ENCODE measurements around the gene IQCC. TPM values are rescaled to one million over a fixed set of nuclear protein-coding genes. Genes with fewer than 3 reads are reported as not detected.
A peak's percentile ranks its signal among the peaks of the same experiment; 100 is the strongest.

Gene IQCC
- total RNA-seq, 2 experiments from 2014 or later = 4.2 to 4.4 TPM

- Mint-ChIP-seq H3K27me3 (no peaks in the 10 kb centered on the region), H3K4me3 (peak within 1 kb of the TSS; percentile 80), H3K4me1 (ENCODE audit: low read depth) (peaks cover 57% of the 10 kb centered on the region), H3K27ac (peak within 1 kb of the TSS; percentile 91), H3K36me3 (ENCODE audit: low read depth) (peaks cover 21% of the 10 kb centered on the region), H3K9me3 (no peaks in the 10 kb centered on the region)
- POLR2A ChIA-PET = interaction anchor here (0.6 to 11.9 kb wide), 16 partner anchors 9 to 194 kb away, joined by 3 to 141 read pairs (median 4); partner anchors contain the start of genes BSDC1, HDAC1, LCK and MARCKSL1
- intact Hi-C loops (cut with micrococcal nuclease) = no loop called here
- CTCF ChIA-PET = interaction anchor here (0.7 to 8.1 kb wide), 6 partner anchors 12 to 411 kb away, joined by 3 to 44 read pairs (median 5); partner anchors contain the start of gene FAM167B
- TF ChIP-seq CTCF (IDR thresholded peaks at IDR 0.05) = no peak
- peak; percentile 48 for ATAC-seq
- peak; percentile 80 for DNase-seq
Observed at GRCh38 chr1:32200226-32201010, 5.1 kb upstream of the IQCC start, which contains the start of gene CCDC28B. Gene CCDC28B (plus strand): TSS chr1:32200595. CDS start chr1:32201936, 1,341 bp downstream.

GRCh38 chr1:32201011-32201855 lies 4.2 kb upstream of the IQCC start:
- POLR2A ChIA-PET = interaction anchor here (0.6 to 11.9 kb wide), 19 partner anchors 8 to 193 kb away, joined by 3 to 141 read pairs (median 4); partner anchors contain the start of genes BSDC1, KPNA6, LCK and TXLNA
- ATAC-seq (peak; percentile 66), DNase-seq (peak; percentile 94)
- H3K27ac Mint-ChIP-seq = peak overlapping the region; percentile 91
- H3K27me3 Mint-ChIP-seq = no peaks in the 10 kb centered on the region
- no peaks in the 10 kb centered on the region for H3K9me3 Mint-ChIP-seq
- intact Hi-C loops (cut with micrococcal nuclease) = no loop called here
- CTCF ChIA-PET = interaction anchor here (0.7 to 8.1 kb wide), 8 partner anchors 9 to 412 kb away, joined by 3 to 44 read pairs (median 6); partner anchors contain the start of gene FAM167B
- no peak for TF ChIP-seq CTCF (IDR thresholded peaks at IDR 0.05)
- peaks cover 18% of the 10 kb centered on the region for H3K36me3 Mint-ChIP-seq (ENCODE audit: low read depth)
- H3K4me3 Mint-ChIP-seq = peak overlapping the region; percentile 80
- H3K4me1 Mint-ChIP-seq (ENCODE audit: low read depth) = peaks cover 51% of the 10 kb centered on the region

- Mint-ChIP-seq H3K4me3 (peak overlapping the region; percentile 90), H3K27me3 (no peaks in the 10 kb centered on the region), H3K9me3 (no peaks in the 10 kb centered on the region), H3K4me1 (ENCODE audit: low read depth) (peaks cover 30% of the 10 kb centered on the region), H3K36me3 (ENCODE audit: low read depth) (peaks cover 18% of the 10 kb centered on the region), H3K27ac (no peak overlapping the region)
- intact Hi-C loops (cut with micrococcal nuclease) = no loop called here
- CTCF ChIA-PET = interaction anchor here (1.2 to 8.1 kb wide), 3 partner anchors 11 to 43 kb away, joined by 6 to 44 read pairs (median 7); no protein-coding TSS in a partner anchor
- DNase-seq (no peak), ATAC-seq (no peak)
- TF ChIP-seq CTCF (IDR thresholded peaks at IDR 0.05) = no peak
- POLR2A ChIA-PET = interaction anchor here (1.0 to 4.1 kb wide), 8 partner anchors 8 to 141 kb away, joined by 3 to 35 read pairs (median 6); partner anchors contain the start of gene LCK
Observed at GRCh38 chr1:32204943-32205361, 519 bp upstream of the IQCC start.

- Mint-ChIP-seq H3K4me1 (ENCODE audit: low read depth) (peaks cover 15% of the 10 kb centered on the region), H3K36me3 (ENCODE audit: low read depth) (peaks cover 18% of the 10 kb centered on the region), H3K27ac (no peak overlapping the region), H3K27me3 (no peaks in the 10 kb centered on the region), H3K9me3 (no peaks in the 10 kb centered on the region), H3K4me3 (no peak overlapping the region)
- DNase-seq (no peak), ATAC-seq (no peak)
- no peak for TF ChIP-seq CTCF (IDR thresholded peaks at IDR 0.05)
- intact Hi-C loops (cut with micrococcal nuclease) = no loop called here
- POLR2A ChIA-PET = interaction anchor here (4.1 kb wide), 1 partner anchor 12 kb away, joined by 35 read pairs; no protein-coding TSS in a partner anchor
- CTCF ChIA-PET = interaction anchor here (1.1 to 1.9 kb wide), 2 partner anchors 40 to 205 kb away, joined by 3 to 4 read pairs; no protein-coding TSS in a partner anchor
Observed at GRCh38 chr1:32208469-32208868, 3.0 kb downstream of the IQCC start.
